Hepatocyte (in vitro differentiated cells): ENCODE data around the gene CLPTM1. TPM values are rescaled to one million over a fixed set of nuclear protein-coding genes. Genes with fewer than 3 reads are reported as not detected.
A peak's percentile ranks its signal among the peaks of the same experiment; 100 is the strongest.
"Not testable (repeated sequence)": the region's sequence is repeated elsewhere in the genome, so short reads cannot be mapped to it uniquely, and the experiment has no call there.

Experiments
- DNase-seq: peaks from one replicate; pipeline ENCODE4 v3.0.0-alpha.2; 2016; ENCODE audit warnings: low spot score
- H2AFZ ChIP-seq: fragments of 200-600 bp; sonication (generic); 2 replicates; pipeline ENCODE4 v1.6.0; 2016; ENCODE audit warnings: antibody characterized with exemption, mild to moderate bottlenecking
- H3K27ac ChIP-seq: fragments of 200-600 bp; sonication (generic); 2 replicates; pipeline ENCODE4 v1.5.1; 2016; ENCODE audit warnings: mild to moderate bottlenecking
- H3K27me3 ChIP-seq: fragments of 200-600 bp; sonication (generic); 2 replicates; pipeline ENCODE4 v1.6.1; 2016
- H3K36me3 ChIP-seq: fragments of 200-600 bp; sonication (generic); replicated peaks from 2 replicates; pipeline ENCODE4 v1.5.1; 2016; ENCODE audit warnings: low read depth; ENCODE audit not compliant: insufficient read depth
- H3K4me1 ChIP-seq: fragments of 200-600 bp; sonication (generic); 2 replicates; pipeline ENCODE4 v1.5.1; 2016; ENCODE audit warnings: mild to moderate bottlenecking, moderate library complexity; ENCODE audit not compliant: insufficient read depth
- H3K4me2 ChIP-seq: fragments of 200-600 bp; sonication (generic); 2 replicates; pipeline ENCODE4 v1.6.0; 2016
- H3K4me3 ChIP-seq: fragments of 200-600 bp; sonication (generic); 2 replicates; pipeline ENCODE4 v1.5.1; 2016; ENCODE audit warnings: mild to moderate bottlenecking
- H3K79me2 ChIP-seq: fragments of 200-600 bp; sonication (generic); 2 replicates; pipeline ENCODE4 v1.6.0; 2017; ENCODE audit warnings: mild to moderate bottlenecking
- H3K9me2 ChIP-seq: fragments of 200-600 bp; sonication (generic); replicated peaks from 2 replicates; pipeline ENCODE4 v1.6.0; 2017; ENCODE audit warnings: mild to moderate bottlenecking; ENCODE audit not compliant: insufficient read depth
- H3K9me3 ChIP-seq: fragments of 200-600 bp; sonication (generic); 2 replicates; pipeline ENCODE4 v1.5.1; 2016; ENCODE audit warnings: low read depth, mild to moderate bottlenecking
- H4K20me1 ChIP-seq: fragments of 200-600 bp; sonication (generic); 2 replicates; pipeline ENCODE4 v1.6.0; 2016; ENCODE audit warnings: mild to moderate bottlenecking; ENCODE audit not compliant: insufficient read depth, poor library complexity, severe bottlenecking
- CTCF ChIP-seq: fragments of 200-600 bp; sonication (generic); IDR thresholded peaks from 2 replicates; pipeline ENCODE4 v1.5.1; 2016; ENCODE audit warnings: antibody characterized with exemption, mild to moderate bottlenecking; ENCODE audit not compliant: poor library complexity
- EZH2 ChIP-seq: fragments of 200-600 bp; sonication (generic); IDR thresholded peaks from 2 replicates; pipeline ENCODE4 v1.6.1; 2016; ENCODE audit warnings: antibody characterized with exemption, mild to moderate bottlenecking, borderline replicate concordance
- EZH2phosphoT487 ChIP-seq: fragments of 200-600 bp; sonication (generic); IDR thresholded peaks from one replicate; pipeline ENCODE4 v1.6.1; 2018; ENCODE audit warnings: antibody characterized with exemption, mild to moderate bottlenecking, low read depth, moderate library complexity; ENCODE audit not compliant: unreplicated experiment, severe bottlenecking
- WGBS: methylation state at CpG from one replicate; pipeline ENCODE4 v1.1.6; 2016; ENCODE audit warnings: low lambda C conversion rate; ENCODE audit errors: missing lambda C conversion rate; 5-methylcytosine and 5-hydroxymethylcytosine counted together
- polyA plus RNA-seq: library from polyadenylated mRNA; unstranded; fragments of >200 nt; fragmentation: Nextera tagmentation; extraction: Ambion mirVana; gene quantifications from 2 replicates; pipeline ENCODE4 v1.2.1, GENCODE V29; 2016
- total RNA-seq: library from RNA; depleted of rRNA; stranded (reverse); fragments of >200 nt; gene quantifications from 2 replicates; pipeline ENCODE4 v1.2.3, GENCODE V29; 2014

Gene CLPTM1
- total and polyA plus RNA-seq, 2 experiments from 2014 or later, result 49.1 to 93.1 TPM

- TF ChIP-seq EZH2, result no peak
- no peak for TF ChIP-seq EZH2phosphoT487
- no peak for TF ChIP-seq CTCF
- peak; percentile 73 for DNase-seq
- Histone ChIP-seq H3K27me3 (no peaks in the 10 kb centered on the region), H3K36me3 (no peaks in the 10 kb centered on the region), H2AFZ (no peak overlapping the region), H3K9me3 (no peaks in the 10 kb centered on the region), H3K4me3 (no peak overlapping the region), H3K9me2 (no peaks in the 10 kb centered on the region), H3K4me2 (peak overlapping the region; percentile 55), H3K79me2 (no peaks in the 10 kb centered on the region), H3K27ac (peak overlapping the region; percentile 86), H4K20me1 (no peaks in the 10 kb centered on the region), H3K4me1 (peaks cover 10% of the 10 kb centered on the region)
- WGBS, result 76% methylated on average over 8 of the region's 8 CpGs
Observed at GRCh38 chr19:44925114-44925891, 29.9 kb upstream of the CLPTM1 start.

DNA sequence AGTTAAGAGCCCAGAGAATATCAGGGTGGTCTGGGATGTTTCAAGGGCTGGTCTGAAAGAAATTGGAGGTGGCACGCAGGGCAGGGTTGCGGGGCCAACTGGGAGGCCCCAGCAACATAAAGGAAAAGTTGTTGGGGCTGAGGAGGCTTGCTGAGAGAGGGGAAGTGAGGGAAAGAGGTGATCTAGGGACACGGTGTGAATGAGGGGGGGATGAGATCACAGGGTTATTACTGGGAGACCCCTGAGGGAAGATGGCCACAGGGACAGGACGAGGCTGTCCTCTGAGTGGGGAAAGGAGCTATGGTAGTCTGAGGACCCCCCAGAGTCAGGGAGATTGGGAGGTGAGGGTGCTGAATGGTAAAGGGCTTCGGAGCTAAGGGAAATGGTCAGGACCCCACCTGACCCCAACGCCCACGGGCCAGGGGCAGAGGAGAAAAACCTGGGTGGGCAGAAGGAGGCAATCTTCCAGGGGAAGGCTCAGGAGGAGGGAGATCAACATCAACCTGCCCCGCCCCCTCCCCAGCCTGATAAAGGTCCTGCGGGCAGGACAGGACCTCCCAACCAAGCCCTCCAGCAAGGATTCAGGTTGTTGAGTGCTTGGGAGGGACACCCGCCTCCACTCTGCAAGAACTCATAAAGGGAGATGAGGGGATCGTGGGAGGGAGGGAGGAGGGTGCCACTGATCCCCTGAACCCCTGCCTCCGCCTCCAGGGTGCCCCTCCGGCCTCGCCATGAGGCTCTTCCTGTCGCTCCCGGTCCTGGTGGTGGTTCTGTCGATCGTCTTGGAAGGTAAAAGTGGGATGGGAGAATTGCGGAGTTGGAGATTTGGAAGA lies 28.7 kb upstream of the CLPTM1 start:
- H3K36me3 ChIP-seq, H3K9me2 ChIP-seq, H3K4me3 ChIP-seq, H2AFZ ChIP-seq, DNase-seq, H3K9me3 ChIP-seq, H3K79me2 ChIP-seq, H4K20me1 ChIP-seq, H3K27me3 ChIP-seq: not testable (repeated sequence)
- 73% methylated on average over 13 of the region's 19 CpGs for WGBS
- Histone ChIP-seq H3K4me2 (peak overlapping the region; percentile 57), H3K27ac (peak overlapping the region; percentile 86), H3K4me1 (peaks cover 10% of the 10 kb centered on the region)

- Histone ChIP-seq H3K36me3 (no peaks in the 10 kb centered on the region), H3K4me2 (no peak overlapping the region), H3K9me3 (no peaks in the 10 kb centered on the region), H3K27ac (peak overlapping the region; percentile 59), H3K27me3 (no peaks in the 10 kb centered on the region), H3K4me3 (no peak overlapping the region), H3K79me2 (no peaks in the 10 kb centered on the region), H4K20me1 (no peaks in the 10 kb centered on the region), H3K4me1 (peaks cover 10% of the 10 kb centered on the region), H3K9me2 (no peaks in the 10 kb centered on the region), H2AFZ (no peak overlapping the region)
- 81% methylated on average over 5 of the region's 5 CpGs for WGBS
- DNase-seq, result no peak
- TF ChIP-seq CTCF (no peak), EZH2phosphoT487 (no peak), EZH2 (no peak)
Observed at GRCh38 chr19:44927746-44928145, 27.4 kb upstream of the CLPTM1 start.

- no peak overlapping the region for H2AFZ ChIP-seq
- no peak overlapping the region for H3K4me3 ChIP-seq
- H3K4me2 ChIP-seq, result no peak overlapping the region
- no peaks in the 10 kb centered on the region for H3K9me3 ChIP-seq
- H4K20me1 ChIP-seq, result no peaks in the 10 kb centered on the region
- H3K4me1 ChIP-seq, result peaks cover 8% of the 10 kb centered on the region
- H3K36me3 ChIP-seq, result no peaks in the 10 kb centered on the region
- no peak for DNase-seq
- no peak for TF ChIP-seq EZH2
- TF ChIP-seq CTCF, result no peak
- TF ChIP-seq EZH2phosphoT487, result no peak
- 91% methylated on average over 7 of the region's 7 CpGs for WGBS
- no peaks in the 10 kb centered on the region for H3K79me2 ChIP-seq
- no peak overlapping the region for H3K27ac ChIP-seq
- no peaks in the 10 kb centered on the region for H3K9me2 ChIP-seq
- H3K27me3 ChIP-seq, result no peaks in the 10 kb centered on the region
Observed at GRCh38 chr19:44930088-44930487, 25.1 kb upstream of the CLPTM1 start.
